GDM1 (cell line): ENCODE results near the gene WNT2B.

Source experiments
- DNase-seq: peaks from one replicate; lab custom pipeline; 2025; lab: John Stamatoyannopoulos, UW

WNT2B gene

GRCh38 chr1:112528076-112528475 is 19.3 kb downstream of the WNT2B start:
- no peak for DNase-seq

- no peak for DNase-seq
These were observed 20.5 kb downstream of the WNT2B start for GRCh38 chr1:112529301-112529700.

- DNase-seq, result no peak
These were observed 22.1 kb downstream of the WNT2B start for GRCh38 chr1:112530832-112531231.

GRCh38 chr1:112532064-112532463 is 23.3 kb downstream of the WNT2B start:
- DNase-seq, result no peak

- no peak for DNase-seq
These were observed 24.3 kb downstream of the WNT2B start for GRCh38 chr1:112533029-112533428.

GRCh38 chr1:112536561-112536960 is 27.8 kb downstream of the WNT2B start:
- DNase-seq, result no peak

GRCh38 chr1:112537456-112537855 is 28.7 kb downstream of the WNT2B start:
- no peak for DNase-seq

GRCh38 chr1:112538883-112539282 is 30.1 kb downstream of the WNT2B start:
- DNase-seq, result no peak

- no peak for DNase-seq
These were observed 31.5 kb downstream of the WNT2B start for GRCh38 chr1:112540226-112540794.

GRCh38 chr1:112541299-112541698 is 32.5 kb downstream of the WNT2B start:
- DNase-seq, result no peak

- DNase-seq, result no peak
These were observed 33.6 kb downstream of the WNT2B start for GRCh38 chr1:112542206-112542973.

- no peak for DNase-seq
These were observed 35.4 kb downstream of the WNT2B start for GRCh38 chr1:112544011-112544688.

GRCh38 chr1:112544751-112545150 is 36.0 kb downstream of the WNT2B start:
- DNase-seq, result no peak

GRCh38 chr1:112546076-112546475 is 37.3 kb downstream of the WNT2B start:
- no peak for DNase-seq

- DNase-seq, result no peak
These were observed 39.8 kb downstream of the WNT2B start for GRCh38 chr1:112548547-112548946.

GRCh38 chr1:112549590-112549989 is 40.8 kb downstream of the WNT2B start:
- no peak for DNase-seq

GRCh38 chr1:112554411-112554810 is 45.6 kb downstream of the WNT2B start:
- DNase-seq, result no peak

GRCh38 chr1:112557385-112557784 is 48.6 kb downstream of the WNT2B start:
- no peak for DNase-seq

GRCh38 chr1:112558634-112559033 is 49.9 kb downstream of the WNT2B start:
- no peak for DNase-seq

GRCh38 chr1:112563341-112563740 is 54.6 kb downstream of the WNT2B start:
- no peak for DNase-seq

GRCh38 chr1:112564081-112564480 is 55.3 kb downstream of the WNT2B start:
- no peak for DNase-seq

GRCh38 chr1:112565800-112566199 is 57.0 kb downstream of the WNT2B start:
- no peak for DNase-seq

GRCh38 chr1:112575154-112575804 is 66.5 kb downstream of the WNT2B start:
- no peak for DNase-seq
